ENCODE results near the gene TRIM43.
"Not testable (repeated sequence)": the region's sequence is repeated elsewhere in the genome, so short reads cannot be mapped to it uniquely, and the experiment has no call there.

DNA sequence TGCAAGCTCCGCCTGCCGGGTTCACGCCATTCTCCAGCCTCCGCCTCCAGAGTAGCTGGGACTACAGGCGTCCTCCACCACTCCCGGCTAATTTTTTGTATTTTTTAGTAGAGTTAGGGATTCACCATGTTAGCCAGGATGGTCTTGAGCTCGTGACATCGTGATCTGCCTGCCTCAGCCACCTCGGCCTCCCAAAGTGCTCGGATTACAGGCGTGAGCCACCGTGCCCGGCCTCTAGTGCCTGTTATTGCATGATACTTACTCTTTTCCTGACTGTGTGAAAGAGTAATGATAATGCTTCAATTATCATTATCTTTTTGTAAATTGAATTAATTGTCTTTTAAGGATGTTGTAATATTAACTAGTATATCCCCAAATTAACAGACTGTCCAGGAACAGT, 1.2 kb downstream of the TRIM43 start:
- TF ChIP-seq, protein P1, sequence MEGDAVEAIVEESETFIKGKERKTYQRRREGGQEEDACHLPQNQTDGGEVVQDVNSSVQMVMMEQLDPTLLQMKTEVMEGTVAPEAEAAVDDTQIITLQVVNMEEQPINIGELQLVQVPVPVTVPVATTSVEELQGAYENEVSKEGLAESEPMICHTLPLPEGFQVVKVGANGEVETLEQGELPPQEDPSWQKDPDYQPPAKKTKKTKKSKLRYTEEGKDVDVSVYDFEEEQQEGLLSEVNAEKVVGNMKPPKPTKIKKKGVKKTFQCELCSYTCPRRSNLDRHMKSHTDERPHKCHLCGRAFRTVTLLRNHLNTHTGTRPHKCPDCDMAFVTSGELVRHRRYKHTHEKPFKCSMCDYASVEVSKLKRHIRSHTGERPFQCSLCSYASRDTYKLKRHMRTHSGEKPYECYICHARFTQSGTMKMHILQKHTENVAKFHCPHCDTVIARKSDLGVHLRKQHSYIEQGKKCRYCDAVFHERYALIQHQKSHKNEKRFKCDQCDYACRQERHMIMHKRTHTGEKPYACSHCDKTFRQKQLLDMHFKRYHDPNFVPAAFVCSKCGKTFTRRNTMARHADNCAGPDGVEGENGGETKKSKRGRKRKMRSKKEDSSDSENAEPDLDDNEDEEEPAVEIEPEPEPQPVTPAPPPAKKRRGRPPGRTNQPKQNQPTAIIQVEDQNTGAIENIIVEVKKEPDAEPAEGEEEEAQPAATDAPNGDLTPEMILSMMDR (conservative IDR thresholded peaks at IDR 0.05 in 1 of 2, IDR thresholded peaks at IDR 0.05 in 1 of 2; ENCODE audit: extremely low read depth in 1 of 2, insufficient read depth in 1 of 2, low read depth in 1 of 2, low read length in 2 of 2): not testable (repeated sequence)
- TF ChIP-seq EZH2 (IDR thresholded peaks at IDR 0.05; ENCODE audit: borderline replicate concordance, low read length): not testable (repeated sequence)
